Subcutaneous adipose tissue (tissue), 4 donors: ENCODE measurements around the gene HDDC3. TPM values are rescaled to one million over a fixed set of nuclear protein-coding genes. Genes with fewer than 3 reads are reported as not detected.

Experiments used
- CTCF ChIP-seq: fragments of 450-650 bp; IDR thresholded peaks from one replicate; pipeline ENCODE4 v1.5.1; 2016; ENCODE audit warnings: low read depth, mild to moderate bottlenecking, control low read depth, antibody characterized with exemption, moderate library complexity
- total RNA-seq, 4 donors: library from RNA; depleted of rRNA; stranded (reverse); fragments of >200 nt; gene quantifications; one replicate each; pipeline ENCODE4 v1.1.0, GENCODE V29; 2016

Gene HDDC3
- total RNA-seq, 4 donors from 2014 or later: 15.6 to 42.4 (median 17.1) TPM

- TF ChIP-seq CTCF: no peak
Observed at GRCh38 chr15:90929246-90930019, 2.9 kb downstream of the HDDC3 start.

- no peak for TF ChIP-seq CTCF
Observed at GRCh38 chr15:90924375-90924774, 8.0 kb downstream of the HDDC3 start.

DNA sequence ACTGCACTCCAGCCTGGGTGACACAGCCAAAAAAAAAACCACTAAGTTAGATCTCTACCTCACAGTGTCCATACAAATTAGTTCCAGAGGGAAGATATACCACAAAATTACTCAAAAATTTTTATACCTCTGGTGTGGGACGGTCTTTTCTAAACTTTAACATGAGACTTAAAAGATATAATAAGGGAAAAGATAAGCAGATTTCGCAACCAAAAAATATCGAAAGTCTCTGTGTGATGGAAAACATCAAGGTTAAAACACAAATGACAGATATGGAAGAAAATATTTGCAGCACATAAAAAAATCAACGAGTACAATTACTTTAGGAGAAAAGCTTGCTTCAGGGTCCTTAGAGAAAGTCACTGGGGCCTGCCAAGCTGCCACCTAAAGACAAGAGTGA is 10.5 kb downstream of the HDDC3 start:
- no peak for TF ChIP-seq CTCF

GRCh38 chr15:90918835-90919234 is 13.5 kb downstream of the HDDC3 start:
- no peak for TF ChIP-seq CTCF

DNA sequence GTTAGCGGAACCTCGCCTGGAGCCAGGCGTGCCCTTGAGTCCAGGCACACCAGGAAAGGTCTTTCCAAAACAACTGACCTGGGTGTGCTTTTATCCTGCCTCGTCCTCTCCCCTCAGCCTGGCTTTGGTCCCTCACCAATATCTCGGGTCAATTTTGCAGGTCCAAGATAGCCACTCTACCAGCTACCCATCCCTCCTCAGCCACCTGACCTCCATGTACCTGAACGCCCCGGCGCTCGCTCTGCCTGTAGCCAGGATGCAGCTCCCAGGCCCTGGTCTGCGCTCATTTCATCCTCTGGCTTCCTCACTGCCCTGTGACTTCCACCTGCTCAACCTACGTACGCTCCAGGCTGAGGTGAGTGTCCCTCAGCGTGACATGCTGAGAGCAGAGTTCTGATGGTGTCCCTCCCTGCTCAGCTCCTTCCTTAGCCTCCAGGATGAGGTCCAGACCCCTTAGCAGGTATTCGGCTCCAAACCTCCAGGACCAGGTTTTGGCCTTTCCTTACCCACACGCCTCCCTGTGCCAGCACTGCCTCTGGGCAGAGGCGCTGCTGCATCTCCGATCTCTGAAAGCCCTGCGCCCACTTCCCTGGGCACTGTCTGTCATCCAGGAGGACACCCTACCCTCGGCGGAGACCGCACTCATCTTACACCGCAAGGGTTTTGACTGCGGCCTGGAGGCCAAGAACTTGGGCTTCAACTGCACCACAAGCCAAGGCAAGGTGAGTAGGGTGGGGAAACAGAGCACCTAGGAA is 14.1 kb downstream of the HDDC3 start:
- no peak for TF ChIP-seq CTCF

- no peak for TF ChIP-seq CTCF
Observed at GRCh38 chr15:90917569-90917968, 14.8 kb downstream of the HDDC3 start.

DNA sequence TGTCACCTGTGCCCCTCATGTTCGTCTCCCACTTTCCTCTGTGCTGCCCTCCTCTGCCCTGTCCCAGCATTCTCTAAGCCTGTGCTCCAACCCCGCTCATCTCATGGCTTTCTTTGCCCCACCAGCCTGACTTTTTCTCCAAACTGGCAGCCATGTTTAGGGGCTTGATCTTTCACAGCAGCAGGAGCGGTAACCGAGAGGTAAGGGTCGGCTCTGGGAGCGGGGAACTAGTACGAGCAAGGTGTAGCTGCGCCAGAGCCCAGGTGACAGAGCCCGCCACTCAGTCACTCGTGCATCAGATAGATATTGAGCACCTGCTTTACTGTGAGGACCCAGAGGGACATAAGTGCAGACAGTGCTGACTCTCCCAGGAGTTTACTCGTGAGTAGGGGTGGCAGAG is 15.9 kb downstream of the HDDC3 start:
- no peak for TF ChIP-seq CTCF
